ENCODE data around the gene EHMT1. TPM values are rescaled to one million over a fixed set of nuclear protein-coding genes. Genes with fewer than 3 reads are reported as not detected.

The EHMT1 gene
- total and polyA plus RNA-seq, 2 experiments from 2014 or later = 162 to 177 TPM

- TF ChIP-seq ZNF462 (CRISPR knock-in tag; IDR thresholded peaks at IDR 0.05) = no peak
- no peak for TF ChIP-seq ZNF114 (CRISPR knock-in tag; IDR thresholded peaks at IDR 0.05)
- no peak for TF ChIP-seq CREB1 (CRISPR knock-in tag; IDR thresholded peaks at IDR 0.05; ENCODE audit: low read depth)
- TF ChIP-seq EZH2 (IDR thresholded peaks at IDR 0.05; ENCODE audit: low read depth, unreplicated experiment) = no peak
These were observed 29.6 kb downstream of the EHMT1 start (continued) for GRCh38 chr9:137648396-137648795.

DNA sequence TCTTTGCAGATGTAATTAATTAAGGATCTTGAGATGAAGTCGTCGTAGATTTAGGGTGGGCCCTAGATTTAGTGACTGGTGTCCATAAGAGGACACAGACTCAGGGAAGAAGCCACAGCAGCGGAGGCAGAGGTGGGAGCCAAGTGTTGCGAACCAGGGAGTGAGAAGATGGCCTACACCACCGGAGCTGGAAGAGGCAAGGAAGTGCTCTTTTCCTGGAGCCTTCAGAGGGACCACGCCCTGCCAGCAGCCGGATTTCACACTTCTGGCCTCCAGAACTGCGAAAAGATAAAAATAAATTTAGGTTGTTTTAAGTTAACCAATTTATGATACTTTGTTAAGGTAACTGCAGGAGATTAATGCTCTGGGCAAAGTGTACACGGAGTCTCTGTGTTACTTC, 30.7 kb downstream of the EHMT1 start:
- Mint-ChIP-seq H3K4me1 (peaks cover 25% of the 10 kb centered on the region), H3K36me3 (ENCODE audit: low read depth) (peaks cover 33% of the 10 kb centered on the region), H3K9me3 (no peaks in the 10 kb centered on the region), H3K4me3 (no peak overlapping the region), H3K27me3 (ENCODE audit: insufficient read depth, low read depth, poor library complexity) (peaks cover 6% of the 10 kb centered on the region), H3K27ac (no peak overlapping the region)
- Histone ChIP-seq H3K27ac (ENCODE audit: low read depth) (no peak overlapping the region), H3K9me2 (ENCODE audit: insufficient read depth) (no peaks in the 10 kb centered on the region), H4K20me1 (replicated peaks; ENCODE audit: insufficient read depth) (peaks cover 58% of the 10 kb centered on the region), H2AFZ (no peak overlapping the region), H3F3A (replicated peaks; ENCODE audit: low read depth) (no peaks in the 10 kb centered on the region), H3K4me1 (ENCODE audit: insufficient read depth) (peaks cover 2% of the 10 kb centered on the region; the same call in 1 of the 2 replicates), H3K79me2 (replicated peaks; ENCODE audit: insufficient read depth) (peaks cover 100% of the 10 kb centered on the region), H3K36me3 (ENCODE audit: insufficient read depth) (no peaks in the 10 kb centered on the region), H3K4me3 (no peak overlapping the region), H3K27me3 (ENCODE audit: insufficient read depth) (no peaks in the 10 kb centered on the region), H3K4me2 (no peak overlapping the region)
- DNase-seq (ENCODE audit: low spot score) (no peak), ATAC-seq (no peak)
- TF ChIP-seq CREB1 (CRISPR knock-in tag; IDR thresholded peaks at IDR 0.05; ENCODE audit: low read depth) = no peak
- TF ChIP-seq, protein P1, sequence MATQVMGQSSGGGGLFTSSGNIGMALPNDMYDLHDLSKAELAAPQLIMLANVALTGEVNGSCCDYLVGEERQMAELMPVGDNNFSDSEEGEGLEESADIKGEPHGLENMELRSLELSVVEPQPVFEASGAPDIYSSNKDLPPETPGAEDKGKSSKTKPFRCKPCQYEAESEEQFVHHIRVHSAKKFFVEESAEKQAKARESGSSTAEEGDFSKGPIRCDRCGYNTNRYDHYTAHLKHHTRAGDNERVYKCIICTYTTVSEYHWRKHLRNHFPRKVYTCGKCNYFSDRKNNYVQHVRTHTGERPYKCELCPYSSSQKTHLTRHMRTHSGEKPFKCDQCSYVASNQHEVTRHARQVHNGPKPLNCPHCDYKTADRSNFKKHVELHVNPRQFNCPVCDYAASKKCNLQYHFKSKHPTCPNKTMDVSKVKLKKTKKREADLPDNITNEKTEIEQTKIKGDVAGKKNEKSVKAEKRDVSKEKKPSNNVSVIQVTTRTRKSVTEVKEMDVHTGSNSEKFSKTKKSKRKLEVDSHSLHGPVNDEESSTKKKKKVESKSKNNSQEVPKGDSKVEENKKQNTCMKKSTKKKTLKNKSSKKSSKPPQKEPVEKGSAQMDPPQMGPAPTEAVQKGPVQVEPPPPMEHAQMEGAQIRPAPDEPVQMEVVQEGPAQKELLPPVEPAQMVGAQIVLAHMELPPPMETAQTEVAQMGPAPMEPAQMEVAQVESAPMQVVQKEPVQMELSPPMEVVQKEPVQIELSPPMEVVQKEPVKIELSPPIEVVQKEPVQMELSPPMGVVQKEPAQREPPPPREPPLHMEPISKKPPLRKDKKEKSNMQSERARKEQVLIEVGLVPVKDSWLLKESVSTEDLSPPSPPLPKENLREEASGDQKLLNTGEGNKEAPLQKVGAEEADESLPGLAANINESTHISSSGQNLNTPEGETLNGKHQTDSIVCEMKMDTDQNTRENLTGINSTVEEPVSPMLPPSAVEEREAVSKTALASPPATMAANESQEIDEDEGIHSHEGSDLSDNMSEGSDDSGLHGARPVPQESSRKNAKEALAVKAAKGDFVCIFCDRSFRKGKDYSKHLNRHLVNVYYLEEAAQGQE (IDR thresholded peaks at IDR 0.05; ENCODE audit: unreplicated experiment) = no peak
- TF ChIP-seq JUNB (IDR thresholded peaks at IDR 0.05; ENCODE audit: unreplicated experiment) = no peak
- TF ChIP-seq POLR2AphosphoS5 (IDR thresholded peaks at IDR 0.05; ENCODE audit: low read depth) = no peak
- TF ChIP-seq ZNF114 (CRISPR knock-in tag; IDR thresholded peaks at IDR 0.05) = no peak
- no peak for TF ChIP-seq CTCF (conservative IDR thresholded peaks at IDR 0.05; ENCODE audit: low read depth in 2 of 2)
- TF ChIP-seq, protein P2, sequence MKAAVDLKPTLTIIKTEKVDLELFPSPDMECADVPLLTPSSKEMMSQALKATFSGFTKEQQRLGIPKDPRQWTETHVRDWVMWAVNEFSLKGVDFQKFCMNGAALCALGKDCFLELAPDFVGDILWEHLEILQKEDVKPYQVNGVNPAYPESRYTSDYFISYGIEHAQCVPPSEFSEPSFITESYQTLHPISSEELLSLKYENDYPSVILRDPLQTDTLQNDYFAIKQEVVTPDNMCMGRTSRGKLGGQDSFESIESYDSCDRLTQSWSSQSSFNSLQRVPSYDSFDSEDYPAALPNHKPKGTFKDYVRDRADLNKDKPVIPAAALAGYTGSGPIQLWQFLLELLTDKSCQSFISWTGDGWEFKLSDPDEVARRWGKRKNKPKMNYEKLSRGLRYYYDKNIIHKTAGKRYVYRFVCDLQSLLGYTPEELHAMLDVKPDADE (IDR thresholded peaks at IDR 0.05) = no peak
- no peak for TF ChIP-seq STAT1 (IDR thresholded peaks at IDR 0.05; ENCODE audit: unreplicated experiment)
- no peak for TF ChIP-seq ZNF331 (CRISPR knock-in tag; IDR thresholded peaks at IDR 0.05; ENCODE audit: low read depth)
- no peak for TF ChIP-seq NANOG (IDR thresholded peaks at IDR 0.05; ENCODE audit: borderline replicate concordance)
